HG03280 (cell line): ENCODE measurements around the gene GPR55.

Experiments used
- ATAC-seq: cut with Tn5 transposase; IDR thresholded peaks from one replicate; pipeline ENCODE4 v1.9.1; 2021; ENCODE audit warnings: mild to moderate bottlenecking, moderate library complexity; ENCODE audit not compliant: unreplicated experiment

Gene GPR55

DNA sequence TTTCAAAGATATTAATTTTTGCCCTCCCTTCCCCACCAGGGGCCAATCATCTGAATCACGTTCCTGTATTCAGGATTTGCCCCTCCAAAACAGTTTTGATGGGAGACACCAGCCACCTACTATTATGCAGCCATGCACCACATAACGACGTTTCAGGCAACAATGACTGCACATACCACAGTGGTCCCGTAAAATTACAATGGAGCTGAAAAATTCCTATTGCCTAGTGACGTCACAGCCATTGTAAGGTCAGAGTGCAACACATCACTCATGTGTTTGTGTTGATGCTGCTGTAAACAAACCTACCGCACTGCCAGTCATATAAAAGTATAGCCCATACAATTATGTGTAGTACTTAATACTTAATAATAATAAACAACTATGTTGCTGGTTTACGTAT is 37.7 kb downstream of the GPR55 start:
- no peak for ATAC-seq

DNA sequence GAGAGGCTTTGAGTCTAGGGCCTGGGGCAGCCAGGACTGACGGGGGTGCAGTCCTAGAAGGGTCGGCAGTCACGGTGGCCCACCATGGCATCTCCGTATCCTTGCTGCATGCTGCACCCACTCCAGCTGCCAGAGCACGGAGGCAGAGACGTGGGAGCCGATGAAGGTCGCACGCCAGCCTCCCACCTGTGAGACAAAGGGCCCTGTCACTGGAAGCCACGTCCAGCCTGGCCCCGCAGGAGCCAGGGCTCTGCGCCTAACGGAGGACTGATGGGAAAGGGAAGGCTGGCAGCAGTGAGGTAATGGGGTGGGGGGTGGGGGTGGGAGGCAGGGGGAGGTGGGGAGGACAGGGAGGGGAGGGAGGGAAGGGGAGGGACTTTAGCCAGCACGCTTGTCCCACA is 38.4 kb downstream of the GPR55 start:
- no peak for ATAC-seq

DNA sequence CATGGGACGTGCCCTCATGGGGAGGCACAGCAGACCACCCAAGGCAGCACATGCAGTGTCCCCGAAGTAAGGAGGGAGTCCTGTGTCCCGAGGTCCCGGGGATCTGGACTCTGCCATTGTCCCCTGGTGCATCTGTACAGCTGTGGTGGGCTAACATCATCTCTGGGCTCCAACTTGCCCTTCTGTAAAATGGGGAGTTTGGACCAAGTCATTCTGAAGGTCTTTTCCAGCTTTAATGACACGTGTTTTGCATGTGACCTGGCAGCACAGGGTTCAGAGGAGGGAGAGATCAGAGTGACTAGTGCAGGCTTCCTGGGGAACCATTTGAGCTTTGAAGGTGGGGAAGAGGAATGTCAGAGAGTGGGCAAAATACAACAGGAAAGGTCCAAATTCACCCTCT is 38.8 kb downstream of the GPR55 start:
- no peak for ATAC-seq

DNA sequence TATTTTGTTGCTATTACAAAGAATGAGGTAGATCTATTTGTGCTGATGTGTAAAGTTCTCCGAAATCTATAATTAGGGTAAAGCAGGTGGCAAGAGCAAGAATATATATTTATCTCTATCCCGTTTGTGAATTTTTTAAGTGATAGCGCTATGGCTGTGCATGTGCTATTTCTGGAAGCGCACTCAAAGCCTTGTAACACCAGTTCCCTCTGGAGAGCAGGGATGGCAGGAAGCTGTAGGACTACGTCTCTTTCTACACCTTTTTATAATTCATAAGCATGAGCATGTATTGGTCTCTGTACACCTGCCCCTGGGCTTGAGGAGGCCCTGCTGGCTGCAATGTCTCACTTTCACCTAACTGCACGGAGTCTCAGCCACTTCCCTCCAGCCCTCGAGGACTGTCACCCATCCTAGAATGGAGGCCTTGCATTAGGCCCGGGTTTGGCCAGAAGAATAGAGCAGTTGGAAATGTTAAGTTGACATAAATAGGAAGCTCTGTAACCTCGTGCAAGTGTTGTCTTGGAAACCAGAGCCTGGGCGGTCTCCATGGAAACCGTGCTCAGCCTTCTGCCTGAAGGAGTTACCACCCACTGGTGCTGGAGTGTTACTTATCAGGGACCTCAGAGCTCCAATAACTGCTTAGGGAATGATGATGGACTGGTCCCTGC is 39.4 kb downstream of the GPR55 start:
- no peak for ATAC-seq

DNA sequence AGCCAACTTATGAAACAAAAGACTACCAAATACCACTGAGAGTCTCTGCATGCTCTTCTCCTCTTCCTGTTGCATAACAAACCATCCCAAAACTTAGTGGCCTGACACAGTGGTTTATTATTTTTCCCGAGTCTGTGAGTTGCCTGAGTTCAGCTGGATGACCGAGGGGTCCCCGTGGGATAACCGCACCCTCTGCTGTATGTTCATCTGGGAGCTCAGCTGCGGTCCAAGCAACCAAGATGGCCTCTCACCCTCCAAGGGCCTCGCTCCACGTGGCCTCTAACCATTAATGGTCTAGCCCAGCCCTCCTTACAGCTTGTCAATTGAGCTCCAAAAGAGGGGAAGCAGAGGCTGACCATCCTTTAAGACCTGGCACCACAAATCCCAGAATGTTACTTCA is 43.2 kb downstream of the GPR55 start:
- ATAC-seq = no peak

DNA sequence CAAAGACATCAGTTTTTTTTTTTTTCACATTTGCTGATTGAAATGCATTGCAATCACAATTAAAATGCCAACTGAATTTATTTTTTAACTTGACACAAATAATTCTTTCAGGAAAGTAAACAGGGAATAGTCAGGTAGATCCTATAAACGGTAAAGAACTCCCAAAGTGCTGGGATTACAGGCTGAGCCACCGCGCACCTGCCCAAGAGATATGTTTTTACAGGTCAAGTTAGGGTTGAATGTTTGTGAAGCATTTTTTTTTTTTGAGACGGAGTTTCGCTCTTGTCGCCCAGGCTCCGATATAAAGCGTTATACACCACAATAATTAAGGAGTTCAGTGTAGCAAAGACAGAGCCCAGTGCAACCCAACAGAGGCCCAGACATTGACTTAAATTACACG is 45.2 kb downstream of the GPR55 start:
- ATAC-seq = no peak

DNA sequence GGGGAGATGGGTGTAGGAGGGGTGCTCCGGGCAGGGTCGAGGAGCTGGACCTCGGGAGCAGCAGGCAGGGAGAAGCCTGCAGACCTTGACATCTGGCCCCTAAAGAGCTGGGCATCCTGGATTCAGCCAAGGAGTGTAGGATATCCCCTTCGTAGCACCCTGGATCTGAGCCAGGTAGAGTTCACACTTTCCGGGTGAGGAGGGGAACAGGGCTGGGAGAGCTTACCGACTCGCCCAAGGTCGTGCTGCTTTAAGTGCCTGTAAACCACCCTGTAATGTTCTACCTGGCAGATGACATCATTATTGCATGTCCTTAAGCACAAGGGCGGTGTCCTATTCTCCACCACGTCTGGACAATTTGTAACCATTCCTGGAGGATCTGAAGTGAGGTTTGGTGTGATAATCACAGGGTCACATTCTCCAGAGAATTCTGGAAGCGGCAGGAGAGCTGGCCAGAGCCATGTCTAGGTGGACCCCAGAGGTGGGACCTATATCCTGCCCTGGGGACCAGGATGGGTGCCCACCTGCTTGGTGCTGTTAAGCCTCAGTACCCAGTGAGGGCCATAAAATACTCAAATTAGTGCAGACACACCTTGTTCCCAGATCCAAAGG is 45.7 kb downstream of the GPR55 start:
- ATAC-seq = no peak

DNA sequence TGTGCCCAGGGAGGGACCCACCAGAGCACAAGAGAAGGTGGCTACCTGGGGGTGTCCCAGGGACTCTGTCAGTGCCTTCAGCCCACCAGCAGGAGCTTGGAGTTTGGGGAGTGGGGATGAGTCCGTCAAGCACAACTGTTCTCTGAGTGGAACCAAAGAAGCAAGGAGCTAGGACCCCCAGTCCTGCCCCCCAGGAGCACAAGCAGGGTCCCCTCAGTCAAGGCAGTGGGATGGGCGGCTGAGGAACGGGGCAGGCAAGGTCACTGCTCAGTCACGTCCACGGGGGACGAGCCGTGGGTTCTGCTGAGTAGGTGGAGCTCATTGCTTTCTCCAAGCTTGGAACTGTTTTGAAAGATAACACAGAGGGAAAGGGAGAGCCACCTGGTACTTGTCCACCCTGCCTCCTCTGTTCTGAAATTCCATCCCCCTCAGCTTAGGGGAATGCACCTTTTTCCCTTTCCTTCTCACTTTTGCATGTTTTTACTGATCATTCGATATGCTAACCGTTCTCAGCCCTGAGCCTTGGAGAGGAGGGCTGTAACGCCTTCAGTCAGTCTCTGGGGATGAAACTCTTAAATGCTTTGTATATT is 46.3 kb downstream of the GPR55 start:
- no peak for ATAC-seq

DNA sequence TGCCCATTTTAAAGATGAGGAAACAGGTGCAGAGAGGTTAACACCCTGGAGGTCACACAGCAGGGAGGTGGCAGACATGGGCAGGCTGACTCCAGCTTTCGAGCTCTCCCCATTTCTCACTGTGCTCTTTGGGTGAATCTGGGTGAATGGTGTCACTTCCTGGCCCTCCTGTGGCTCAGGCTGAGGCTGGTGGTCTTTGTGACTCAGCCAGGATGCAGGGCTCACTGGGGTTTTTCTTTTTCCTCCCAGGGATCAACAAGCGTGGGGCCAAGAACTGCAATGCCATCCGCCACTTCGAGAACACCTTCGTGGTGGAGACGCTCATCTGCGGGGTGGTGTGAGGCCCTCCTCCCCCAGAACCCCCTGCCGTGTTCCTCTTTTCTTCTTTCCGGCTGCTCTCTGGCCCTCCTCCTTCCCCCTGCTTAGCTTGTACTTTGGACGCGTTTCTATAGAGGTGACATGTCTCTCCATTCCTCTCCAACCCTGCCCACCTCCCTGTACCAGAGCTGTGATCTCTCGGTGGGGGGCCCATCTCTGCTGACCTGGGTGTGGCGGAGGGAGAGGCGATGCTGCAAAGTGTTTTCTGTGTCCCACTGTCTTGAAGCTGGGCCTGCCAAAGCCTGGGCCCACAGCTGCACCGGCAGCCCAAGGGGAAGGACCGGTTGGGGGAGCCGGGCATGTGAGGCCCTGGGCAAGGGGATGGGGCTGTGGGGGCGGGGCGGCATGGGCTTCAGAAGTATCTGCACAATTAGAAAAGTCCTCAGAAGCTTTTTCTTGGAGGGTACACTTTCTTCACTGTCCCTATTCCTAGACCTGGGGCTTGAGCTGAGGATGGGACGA is 47.1 kb downstream of the GPR55 start:
- ATAC-seq = no peak

DNA sequence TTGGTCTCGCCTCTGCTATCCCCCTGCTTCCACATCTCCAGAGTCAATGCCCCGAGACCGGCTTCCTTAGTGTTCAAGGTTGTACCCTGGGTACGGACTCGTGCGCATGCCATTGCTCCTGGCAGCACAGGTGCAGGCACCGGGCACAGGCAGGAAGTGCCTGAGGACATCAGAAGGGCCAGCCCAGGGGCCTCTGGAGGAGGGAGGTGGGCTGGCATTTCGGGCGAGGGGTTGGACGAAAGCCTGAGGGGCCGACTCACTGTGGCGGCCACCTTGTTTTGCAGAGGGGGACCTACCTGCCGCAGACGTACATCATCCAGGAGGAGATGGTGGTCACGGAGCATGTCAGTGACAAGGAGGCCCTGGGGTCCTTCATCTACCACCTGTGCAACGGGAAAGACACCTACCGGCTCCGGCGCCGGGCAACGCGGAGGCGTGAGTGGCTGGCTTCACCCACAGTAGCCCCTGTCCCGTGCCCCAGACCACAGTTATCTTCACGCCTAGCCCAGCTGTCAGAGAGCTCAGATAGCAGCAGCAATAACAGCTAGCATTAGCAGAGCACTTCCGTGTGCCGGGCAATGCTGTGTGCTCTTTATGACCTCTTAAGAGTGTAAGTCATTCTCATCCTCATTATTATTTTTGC is 47.8 kb downstream of the GPR55 start:
- no peak for ATAC-seq

DNA sequence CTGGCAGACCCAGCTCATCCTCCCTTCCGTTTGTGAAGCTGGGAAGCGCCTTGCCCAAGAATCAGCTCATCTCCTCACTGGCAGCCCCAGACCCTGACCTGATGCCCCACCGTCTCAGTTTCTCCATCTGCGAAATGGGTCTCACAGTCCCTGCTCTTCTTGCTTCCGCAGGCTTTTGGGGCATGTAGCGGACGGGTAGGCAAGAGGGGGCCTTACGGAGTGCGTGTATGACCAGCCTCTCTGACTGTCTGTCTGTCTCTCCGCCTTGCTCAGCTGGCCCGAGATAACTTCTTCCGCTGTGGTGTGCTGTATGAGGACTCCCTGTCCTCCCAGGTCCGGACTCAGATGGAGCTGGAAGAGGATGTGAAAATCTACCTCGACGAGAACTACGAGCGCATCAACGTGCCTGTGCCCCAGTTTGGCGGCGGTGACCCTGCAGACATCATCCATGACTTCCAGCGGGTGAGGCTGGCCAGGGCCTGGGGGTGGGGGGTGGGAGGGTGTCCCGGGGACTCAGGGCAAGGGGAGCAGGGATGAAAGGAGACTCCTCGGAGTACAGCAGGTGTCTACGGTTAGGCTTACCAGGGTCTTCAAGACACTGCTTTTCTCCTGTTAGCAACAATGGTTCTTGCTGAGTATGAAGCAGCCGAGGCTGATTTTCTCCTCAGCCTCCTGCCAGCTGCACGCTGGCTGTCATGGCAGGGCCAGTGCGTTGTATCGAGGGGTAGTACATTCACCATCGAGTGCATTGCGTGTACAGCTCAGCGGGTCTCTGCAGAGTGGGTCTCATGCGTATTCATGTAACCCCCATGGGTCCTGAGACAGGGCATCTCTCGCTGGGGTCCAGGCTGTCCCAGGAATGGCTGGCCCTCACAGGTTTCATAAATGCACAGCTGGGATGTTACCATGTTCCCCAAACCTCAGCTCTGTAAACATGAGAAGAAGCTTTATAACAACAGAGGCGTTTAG is 49.4 kb downstream of the GPR55 start:
- ATAC-seq = no peak

DNA sequence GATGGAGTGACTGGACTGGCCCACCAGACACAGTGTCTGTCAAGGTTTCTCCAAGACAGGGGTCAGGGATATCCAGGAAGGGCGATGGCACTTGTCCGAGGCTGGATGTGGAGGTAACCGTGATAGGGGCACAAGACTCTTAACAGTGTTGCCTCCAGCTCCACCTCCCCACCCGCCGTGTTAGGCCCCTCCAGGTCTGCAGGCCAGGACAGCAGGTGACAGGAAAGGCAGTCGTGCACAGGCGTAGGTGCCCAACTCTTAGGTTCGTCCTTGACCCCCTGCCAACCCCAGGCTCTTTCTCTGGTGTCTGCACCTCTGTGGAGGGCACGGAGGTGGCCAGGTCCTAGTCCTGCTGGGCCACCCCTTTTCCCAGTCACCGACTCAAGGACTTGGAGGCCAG is 50.2 kb downstream of the GPR55 start:
- ATAC-seq = no peak

DNA sequence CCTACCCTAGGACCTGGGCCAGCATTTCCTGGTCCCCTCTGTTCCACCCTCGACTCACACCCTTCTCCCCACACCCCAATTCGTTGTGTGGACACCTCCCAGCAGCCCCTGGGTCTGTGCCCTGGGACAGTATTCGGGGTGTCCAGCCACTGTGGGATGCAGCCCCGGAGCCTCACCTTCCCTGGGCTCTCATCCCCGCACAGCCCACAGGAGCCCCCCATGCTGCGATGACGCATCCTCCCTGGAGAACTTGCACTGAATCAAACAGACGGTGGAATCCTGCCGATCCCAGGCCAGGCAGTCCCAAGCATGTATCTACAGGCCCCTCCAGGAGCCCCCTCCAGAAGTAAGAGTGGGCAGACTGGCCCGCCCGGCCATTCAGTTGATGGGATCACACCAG is 50.6 kb downstream of the GPR55 start:
- ATAC-seq = no peak

DNA sequence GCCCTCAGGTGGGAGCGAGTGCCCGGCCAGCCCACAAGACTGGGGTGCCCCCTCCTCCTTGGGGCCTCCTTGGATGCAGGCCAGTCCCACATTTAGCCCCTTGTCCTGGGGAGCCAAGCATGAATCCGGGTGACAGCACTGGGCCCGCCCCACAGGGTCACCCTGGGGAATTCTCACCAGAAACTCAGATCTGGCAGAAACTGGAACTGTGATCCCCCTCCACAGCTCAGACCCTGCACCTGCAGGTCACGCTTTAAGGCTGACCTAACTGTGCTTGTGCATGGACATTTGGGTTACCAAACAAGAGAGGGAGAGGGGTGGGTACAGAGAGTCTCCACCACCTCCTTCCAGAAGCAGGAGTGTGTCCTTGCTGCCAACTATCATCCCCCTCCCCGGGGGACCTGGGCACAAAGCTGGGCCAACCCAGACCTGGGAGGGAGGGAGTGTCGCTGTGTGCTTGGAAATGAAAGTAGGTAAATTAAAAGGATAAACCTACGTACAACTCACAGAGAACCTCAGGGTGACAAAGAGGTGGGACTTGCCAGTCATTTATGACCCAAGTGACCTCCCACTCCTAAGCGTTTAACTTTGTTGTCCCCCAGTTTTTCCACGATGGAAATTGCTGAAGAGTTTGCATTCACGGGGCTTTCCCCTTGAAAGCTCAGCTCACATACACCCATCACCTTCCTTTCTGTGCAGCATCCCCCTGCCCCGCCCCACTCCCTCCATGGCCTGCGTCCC is 51.2 kb downstream of the GPR55 start:
- peak; percentile 69 for ATAC-seq

DNA sequence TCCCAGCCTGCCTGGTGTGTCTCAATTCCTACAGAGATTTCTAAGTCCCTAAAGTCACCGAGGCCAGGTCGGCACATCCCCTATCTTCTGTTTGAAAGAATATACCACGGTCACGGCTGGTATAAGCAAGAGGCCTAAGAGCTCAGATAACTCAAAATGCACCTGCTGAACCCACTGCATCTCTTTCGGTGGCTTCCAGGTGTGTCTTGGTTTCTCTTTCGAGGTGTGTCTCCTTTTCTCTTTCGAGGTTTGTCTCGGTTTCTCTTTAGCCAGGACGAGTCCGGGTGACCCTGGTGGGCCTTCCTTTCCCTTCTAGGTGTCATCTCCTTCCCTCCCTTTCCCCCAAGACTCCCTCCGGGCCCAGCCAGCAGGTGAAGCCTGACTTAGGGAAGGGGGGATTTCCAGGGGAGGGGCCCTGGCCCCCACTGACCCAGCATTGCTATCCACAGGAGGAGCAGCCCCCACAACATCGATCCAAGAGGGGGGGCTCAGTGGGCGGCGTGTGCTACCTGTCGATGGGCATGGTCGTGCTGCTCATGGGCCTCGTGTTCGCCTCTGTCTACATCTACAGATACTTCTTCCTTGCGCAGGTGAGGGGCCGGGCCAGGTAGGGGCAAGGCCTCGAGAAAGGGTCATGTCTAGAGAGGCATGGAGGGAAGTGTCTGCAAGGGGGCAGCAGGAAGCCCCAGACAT is 51.9 kb downstream of the GPR55 start:
- ATAC-seq = peak; percentile 68

DNA sequence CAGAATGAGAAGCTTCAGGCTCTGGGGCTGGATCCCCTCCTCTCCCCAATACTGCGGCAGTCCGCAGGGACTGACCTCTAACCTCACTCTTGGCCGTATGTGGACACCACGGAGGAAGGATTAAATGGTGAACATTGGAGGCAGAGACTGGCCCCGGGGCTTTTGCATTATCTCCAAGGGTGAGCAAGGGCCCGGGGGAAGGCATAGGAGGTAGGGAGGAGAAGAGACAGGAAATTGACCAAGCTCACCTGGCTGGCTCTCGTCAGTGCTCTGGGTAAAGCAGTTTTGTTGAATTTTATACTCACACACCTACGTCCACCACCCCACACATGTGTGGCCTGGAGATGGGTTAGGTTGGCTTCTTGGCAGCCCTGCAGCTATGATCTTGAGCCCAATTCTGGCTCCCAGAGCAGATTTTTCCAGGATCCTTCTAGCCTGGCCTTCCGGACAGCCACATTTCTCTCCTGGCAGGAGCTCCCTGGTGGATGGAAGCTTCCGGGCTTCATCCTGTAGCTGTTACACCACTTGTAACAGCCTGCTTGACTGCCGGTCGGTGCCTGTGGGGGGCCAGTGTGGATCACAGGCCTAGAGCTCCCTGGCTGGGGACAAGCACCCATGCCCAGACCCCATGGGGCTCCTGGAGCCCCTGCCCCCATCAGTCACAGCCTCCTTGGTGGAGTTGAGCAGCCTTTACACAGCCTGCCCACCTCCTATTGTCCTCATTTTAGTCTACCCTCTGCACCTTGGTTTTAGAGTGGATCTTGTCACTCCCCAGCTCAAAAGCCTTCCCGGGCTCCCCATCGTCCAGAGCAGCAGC is 52.7 kb downstream of the GPR55 start:
- no peak for ATAC-seq

DNA sequence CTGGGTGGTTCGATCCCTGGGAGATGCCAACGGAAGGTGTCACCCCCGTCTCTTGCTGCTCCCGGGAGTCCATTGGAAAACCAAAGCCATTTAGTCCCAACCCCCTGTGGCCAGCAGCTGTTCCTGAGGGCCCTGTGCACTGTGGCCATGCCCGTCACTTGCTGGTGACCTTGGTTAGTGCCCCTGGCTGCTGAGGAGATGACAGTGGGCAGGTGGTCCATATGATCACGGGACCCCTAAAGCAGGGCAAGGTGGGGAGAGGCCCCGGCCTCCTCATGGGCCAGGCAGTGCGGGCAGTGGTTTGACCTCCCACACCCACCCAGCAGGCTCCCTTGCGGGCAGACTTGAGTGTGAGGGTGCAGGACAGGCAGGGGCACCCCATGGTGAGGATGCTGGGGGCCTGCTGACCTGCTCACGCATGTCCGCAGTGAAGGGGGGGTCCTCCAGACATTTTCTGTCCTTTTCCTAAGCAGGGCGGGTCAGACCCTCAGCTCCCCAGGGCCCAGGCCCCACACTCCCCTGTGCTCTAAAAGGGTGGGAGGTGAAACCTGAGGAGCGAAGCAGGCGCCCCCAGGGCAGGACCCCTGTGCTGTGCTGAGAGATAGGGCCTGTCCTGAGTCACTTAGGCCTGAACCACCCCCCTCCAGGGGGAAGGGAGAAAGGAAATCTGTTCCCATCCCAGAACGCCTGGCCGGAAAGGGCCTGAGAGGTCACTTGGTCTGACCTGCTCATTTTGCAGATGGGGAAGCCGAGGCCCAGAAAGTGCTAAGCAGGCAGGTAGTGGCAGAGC is 53.5 kb downstream of the GPR55 start:
- no peak for ATAC-seq
